PC-3 (cell line): ENCODE results near the gene NOL8. TPM values are rescaled to one million over a fixed set of nuclear protein-coding genes. Genes with fewer than 3 reads are reported as not detected.

Experiments used
- ATAC-seq: fragments of 200-7000 bp; cut with Tn5 transposase; 2 replicates; pipeline ENCODE4 v1.9.1; 2020; ENCODE audit warnings: mild to moderate bottlenecking, moderate library complexity
- BruUV-seq: library from RNA; stranded (reverse); fragments of 400-500 nt; replicated peaks from 2 replicates; lab custom pipeline; 2021; lab: Mats Ljungman, UMichigan
- CTCF ChIA-PET: fragments of 300-600 bp; sonication (Branson Sonifier 250); formaldehyde crosslinking; loops from one replicate; lab custom pipeline; 2022; ENCODE audit warnings: antibody characterized with exemption; lab: Charles Lee
- POLR2A ChIA-PET: fragments of 300-600 bp; sonication (Branson Sonifier 250); formaldehyde crosslinking; loops from one replicate; lab custom pipeline; 2022; ENCODE audit warnings: antibody characterized with exemption; ENCODE audit not compliant: unreplicated experiment; lab: Charles Lee
- DNase-seq: peaks from one replicate; pipeline ENCODE4 v3.0.0-alpha.2; 2015
- H2AFZ ChIP-seq: fragments of 300-600 bp; sonication (generic); 2 replicates; pipeline ENCODE4 v1.6.0; 2016; ENCODE audit warnings: antibody characterized with exemption, low read length
- H3F3A ChIP-seq: fragments of 300-600 bp; sonication (generic); one replicate; pipeline ENCODE4 v1.6.0; 2017; ENCODE audit warnings: antibody characterized with exemption, low read length, control low read depth, mild to moderate bottlenecking; ENCODE audit not compliant: unreplicated experiment
- H3K27ac ChIP-seq: fragments of 300-600 bp; sonication (generic); 2 replicates; pipeline ENCODE4 v1.5.1; 2016; ENCODE audit warnings: mild to moderate bottlenecking, low read length
- H3K27me3 ChIP-seq: fragments of 300-600 bp; sonication (generic); 2 replicates; pipeline ENCODE4 v1.6.1; 2016; ENCODE audit warnings: low read length, mixed read lengths
- H3K36me3 ChIP-seq: fragments of 300-600 bp; sonication (generic); 2 replicates; pipeline ENCODE4 v1.6.1; 2016; ENCODE audit warnings: low read depth, mixed run types, low read length, mixed read lengths
- H3K4me1 ChIP-seq: fragments of 300-600 bp; sonication (generic); 2 replicates; pipeline ENCODE4 v1.5.1; 2016; ENCODE audit warnings: low read length; ENCODE audit not compliant: insufficient read depth
- H3K4me2 ChIP-seq: fragments of 300-600 bp; sonication (generic); 2 replicates; pipeline ENCODE4 v1.6.0; 2016; ENCODE audit warnings: low read length
- H3K4me3 ChIP-seq: fragments of 300-600 bp; sonication (generic); 2 replicates; pipeline ENCODE4 v1.5.1; 2016; ENCODE audit warnings: mild to moderate bottlenecking, low read length, mixed read lengths
- H3K79me2 ChIP-seq: fragments of 300-600 bp; sonication (generic); 2 replicates; pipeline ENCODE4 v1.6.1; 2017; ENCODE audit warnings: low read length, mixed read lengths
- H3K9ac ChIP-seq: fragments of 300-600 bp; sonication (generic); 2 replicates; pipeline ENCODE4 v1.6.0; 2016; ENCODE audit warnings: mild to moderate bottlenecking, low read length
- H3K9me2 ChIP-seq: fragments of 300-600 bp; sonication (generic); replicated peaks from 2 replicates; pipeline ENCODE4 v1.6.1; 2016; ENCODE audit warnings: mixed run types, low read length, mixed read lengths
- H3K9me3 ChIP-seq: fragments of 300-600 bp; sonication (generic); 2 replicates; pipeline ENCODE4 v1.6.1; 2016; ENCODE audit warnings: low read length, mixed read lengths
- H4K20me1 ChIP-seq: fragments of 300-600 bp; sonication (generic); 2 replicates; pipeline ENCODE4 v1.6.1; 2016; ENCODE audit warnings: low read length, mixed read lengths
- EZH2 ChIP-seq: fragments of 300-600 bp; sonication (generic); IDR thresholded peaks from one replicate; pipeline ENCODE4 v1.6.1; 2017; ENCODE audit warnings: antibody characterized with exemption, mild to moderate bottlenecking, low read length; ENCODE audit not compliant: unreplicated experiment
- EZH2phosphoT487 ChIP-seq: fragments of 300-600 bp; sonication (generic); IDR thresholded peaks from 2 replicates; pipeline ENCODE4 v1.6.1; 2018; ENCODE audit warnings: mild to moderate bottlenecking, antibody characterized with exemption, low read length, borderline replicate concordance
- intact Hi-C: fragments of 100-400 bp; cut with micrococcal nuclease; formaldehyde crosslinking; loops from 2 replicates; pipeline ENCODE4 v1.9.0; 2023
- total RNA-seq: library from RNA; depleted of rRNA; stranded (reverse); fragments of >200 nt; gene quantifications from 2 replicates; pipeline ENCODE4 v1.2.3, GENCODE V29; 2014
- TF ChIP-seq, protein P1 (sequence below): fragments of 300-600 bp; sonication (generic); conservative IDR thresholded peaks from 2 replicates; pipeline ENCODE4 v1.5.1; 2017; ENCODE audit warnings: antibody characterized with exemption, low read depth, mild to moderate bottlenecking, low read length

The NOL8 gene
- total RNA-seq, 1 experiment from 2014 or later = 21.0 TPM

DNA sequence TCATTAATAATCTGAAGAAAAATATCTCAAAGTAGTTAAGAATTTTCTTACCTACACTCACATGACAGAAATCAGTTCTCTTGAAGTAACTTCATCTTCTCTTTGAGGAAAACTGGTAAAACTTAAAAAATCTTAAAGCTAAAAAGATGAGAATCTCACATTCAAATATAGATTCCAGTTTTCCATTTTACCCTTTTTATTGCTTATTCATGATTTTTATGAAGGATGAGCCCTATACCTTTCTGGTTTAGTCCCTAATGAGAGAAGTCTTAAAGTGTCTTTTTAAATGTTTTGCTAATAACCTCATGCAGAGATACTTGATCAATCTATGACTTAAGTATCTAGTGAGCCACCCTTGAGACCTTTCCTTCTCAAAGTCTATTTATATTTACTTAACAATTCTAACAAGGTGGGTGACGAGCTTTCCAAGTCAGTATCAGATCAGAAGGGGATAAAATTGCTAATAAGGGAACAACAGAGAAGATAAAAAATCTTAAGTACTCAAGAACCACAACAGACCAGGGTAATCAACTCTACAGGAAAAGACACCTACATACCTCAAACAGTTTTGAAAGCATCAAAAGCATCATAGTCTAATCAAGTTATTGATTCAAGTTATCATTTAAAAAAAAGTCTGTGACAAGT lies 34.2 kb downstream of the NOL8 start:
- H3K9ac ChIP-seq = no peak overlapping the region
- DNase-seq (no peak), ATAC-seq (no peak)
- no peak overlapping the region for H2AFZ ChIP-seq
- H3K4me3 ChIP-seq = peak overlapping the region; percentile 93
- no peaks in the 10 kb centered on the region for H3F3A ChIP-seq
- H3K4me2 ChIP-seq = peak overlapping the region; percentile 99
- H3K4me1 ChIP-seq = peaks cover 21% of the 10 kb centered on the region
- BruUV-seq = no TSS peak
- peaks cover 33% of the 10 kb centered on the region for H4K20me1 ChIP-seq
- H3K27ac ChIP-seq = no peak overlapping the region
- intact Hi-C loops = no loop called here
- no peaks in the 10 kb centered on the region for H3K27me3 ChIP-seq
- H3K9me2 ChIP-seq = no peaks in the 10 kb centered on the region
- H3K36me3 ChIP-seq = peaks cover 31% of the 10 kb centered on the region
- CTCF ChIA-PET = no interaction called here
- peaks cover 83% of the 10 kb centered on the region for H3K79me2 ChIP-seq
- POLR2A ChIA-PET = no interaction called here
- H3K9me3 ChIP-seq = no peaks in the 10 kb centered on the region
- TF ChIP-seq, protein P1, sequence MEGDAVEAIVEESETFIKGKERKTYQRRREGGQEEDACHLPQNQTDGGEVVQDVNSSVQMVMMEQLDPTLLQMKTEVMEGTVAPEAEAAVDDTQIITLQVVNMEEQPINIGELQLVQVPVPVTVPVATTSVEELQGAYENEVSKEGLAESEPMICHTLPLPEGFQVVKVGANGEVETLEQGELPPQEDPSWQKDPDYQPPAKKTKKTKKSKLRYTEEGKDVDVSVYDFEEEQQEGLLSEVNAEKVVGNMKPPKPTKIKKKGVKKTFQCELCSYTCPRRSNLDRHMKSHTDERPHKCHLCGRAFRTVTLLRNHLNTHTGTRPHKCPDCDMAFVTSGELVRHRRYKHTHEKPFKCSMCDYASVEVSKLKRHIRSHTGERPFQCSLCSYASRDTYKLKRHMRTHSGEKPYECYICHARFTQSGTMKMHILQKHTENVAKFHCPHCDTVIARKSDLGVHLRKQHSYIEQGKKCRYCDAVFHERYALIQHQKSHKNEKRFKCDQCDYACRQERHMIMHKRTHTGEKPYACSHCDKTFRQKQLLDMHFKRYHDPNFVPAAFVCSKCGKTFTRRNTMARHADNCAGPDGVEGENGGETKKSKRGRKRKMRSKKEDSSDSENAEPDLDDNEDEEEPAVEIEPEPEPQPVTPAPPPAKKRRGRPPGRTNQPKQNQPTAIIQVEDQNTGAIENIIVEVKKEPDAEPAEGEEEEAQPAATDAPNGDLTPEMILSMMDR = no peak
- no peak for TF ChIP-seq EZH2phosphoT487
- no peak for TF ChIP-seq EZH2

DNA sequence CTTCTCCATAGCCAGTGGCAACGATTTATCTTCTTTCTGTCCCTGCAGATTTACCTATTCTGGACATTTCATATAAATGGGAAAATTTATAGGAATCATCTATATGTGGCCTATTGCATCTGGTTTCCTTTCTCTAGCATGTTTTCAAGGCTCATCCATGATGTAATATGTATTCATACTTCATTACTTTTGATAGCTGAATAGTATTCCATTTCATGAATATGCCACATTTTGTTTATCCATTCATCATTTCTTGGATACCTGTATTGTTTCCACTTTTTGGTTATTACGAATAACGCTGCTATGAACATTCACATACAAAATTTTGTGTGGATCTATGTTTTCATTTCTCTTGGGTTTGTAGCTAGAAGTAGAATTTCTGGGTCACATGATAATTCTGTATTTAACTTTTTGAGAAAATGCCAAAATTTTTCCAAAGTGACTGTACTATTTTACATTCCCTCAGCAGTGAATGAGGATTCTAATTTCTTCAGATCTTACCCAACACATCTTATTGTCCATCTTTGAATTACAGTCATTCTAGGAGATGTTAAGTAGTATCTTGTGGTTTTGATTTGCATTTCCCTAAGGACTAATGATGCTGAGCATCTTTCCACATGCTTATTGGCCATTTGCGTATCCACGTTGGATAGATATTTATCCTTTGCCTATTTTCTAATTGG lies 35.3 kb downstream of the NOL8 start:
- H3K4me3 ChIP-seq = no peak overlapping the region
- BruUV-seq = no TSS peak
- peaks cover 21% of the 10 kb centered on the region for H3K4me1 ChIP-seq
- H2AFZ ChIP-seq = no peak overlapping the region
- H3K9me3 ChIP-seq = no peaks in the 10 kb centered on the region
- CTCF ChIA-PET = no interaction called here
- peaks cover 93% of the 10 kb centered on the region for H3K79me2 ChIP-seq
- no peak overlapping the region for H3K9ac ChIP-seq
- H3K27ac ChIP-seq = no peak overlapping the region
- H3K36me3 ChIP-seq = peaks cover 41% of the 10 kb centered on the region
- ATAC-seq = no peak
- DNase-seq = no peak
- POLR2A ChIA-PET = no interaction called here
- TF ChIP-seq, protein P1 = no peak
- TF ChIP-seq EZH2 (no peak), EZH2phosphoT487 (no peak)
- no peaks in the 10 kb centered on the region for H3K9me2 ChIP-seq
- no peak overlapping the region for H3K4me2 ChIP-seq
- H3K27me3 ChIP-seq = no peaks in the 10 kb centered on the region
- intact Hi-C loops = no loop called here
- H3F3A ChIP-seq = no peaks in the 10 kb centered on the region
- H4K20me1 ChIP-seq = peaks cover 33% of the 10 kb centered on the region

DNA sequence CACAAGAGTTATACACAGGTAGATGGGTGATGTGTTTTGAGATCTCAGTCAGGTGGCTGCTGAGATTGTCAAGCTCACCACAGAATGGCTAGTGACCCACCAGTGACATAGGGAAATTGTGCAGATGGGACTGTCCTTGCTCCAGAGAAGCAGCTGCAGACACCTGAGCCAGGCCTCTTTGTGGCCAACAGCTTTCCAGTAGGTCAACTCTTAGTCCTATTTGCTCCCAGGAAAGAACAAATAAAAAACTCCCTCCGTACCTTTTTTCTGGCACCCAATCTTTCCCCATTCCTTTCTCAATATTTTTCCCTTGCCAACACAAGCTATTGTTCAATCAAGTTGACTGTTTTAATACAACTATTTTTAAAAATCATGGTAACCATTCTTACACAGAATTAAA lies 45.8 kb downstream of the NOL8 start:
- no peak for DNase-seq
- Histone ChIP-seq H3K4me3 (no peak overlapping the region), H3F3A (no peaks in the 10 kb centered on the region), H3K4me1 (no peaks in the 10 kb centered on the region), H3K79me2 (peaks cover 9% of the 10 kb centered on the region), H3K27ac (no peak overlapping the region), H4K20me1 (no peaks in the 10 kb centered on the region), H3K4me2 (no peak overlapping the region), H3K9me3 (no peaks in the 10 kb centered on the region), H3K9me2 (no peaks in the 10 kb centered on the region), H3K9ac (no peak overlapping the region), H2AFZ (no peak overlapping the region), H3K36me3 (peaks cover 70% of the 10 kb centered on the region), H3K27me3 (no peaks in the 10 kb centered on the region)
- intact Hi-C loops = no loop called here
- BruUV-seq = no TSS peak
- ChIA-PET POLR2A (no interaction called here), CTCF (no interaction called here)
- TF ChIP-seq, protein P1 = no peak
- TF ChIP-seq EZH2phosphoT487 = no peak
- TF ChIP-seq EZH2 = no peak
- no peak for ATAC-seq
